Activated naive CD4-positive, alpha-beta T cell treated with anti-CD3 and anti-CD28 coated beads, Interleukin-2, amount 50 U/mL, for 24 hours (primary cell): ENCODE measurements around the gene AHCYL2.
A peak's percentile ranks its signal among the peaks of the same experiment; 100 is the strongest.

ENCODE experiments used
- H3K27ac Mint-ChIP-seq: one replicate; pipeline ENCODE4 v1.8.0; 2021; ENCODE audit warnings: mild to moderate bottlenecking, mixed read lengths
- H3K27me3 Mint-ChIP-seq: one replicate; pipeline ENCODE4 v1.8.0; 2021; ENCODE audit warnings: mixed read lengths
- H3K36me3 Mint-ChIP-seq: one replicate; pipeline ENCODE4 v1.8.0; 2021; ENCODE audit warnings: mixed read lengths
- H3K4me1 Mint-ChIP-seq: one replicate; pipeline ENCODE4 v1.8.0; 2021; ENCODE audit warnings: mixed read lengths
- H3K4me3 Mint-ChIP-seq: one replicate; pipeline ENCODE4 v1.8.0; 2021; ENCODE audit warnings: mild to moderate bottlenecking, mixed read lengths
- H3K9me3 Mint-ChIP-seq: one replicate; pipeline ENCODE4 v1.8.0; 2021; ENCODE audit warnings: mixed read lengths

The AHCYL2 gene

DNA sequence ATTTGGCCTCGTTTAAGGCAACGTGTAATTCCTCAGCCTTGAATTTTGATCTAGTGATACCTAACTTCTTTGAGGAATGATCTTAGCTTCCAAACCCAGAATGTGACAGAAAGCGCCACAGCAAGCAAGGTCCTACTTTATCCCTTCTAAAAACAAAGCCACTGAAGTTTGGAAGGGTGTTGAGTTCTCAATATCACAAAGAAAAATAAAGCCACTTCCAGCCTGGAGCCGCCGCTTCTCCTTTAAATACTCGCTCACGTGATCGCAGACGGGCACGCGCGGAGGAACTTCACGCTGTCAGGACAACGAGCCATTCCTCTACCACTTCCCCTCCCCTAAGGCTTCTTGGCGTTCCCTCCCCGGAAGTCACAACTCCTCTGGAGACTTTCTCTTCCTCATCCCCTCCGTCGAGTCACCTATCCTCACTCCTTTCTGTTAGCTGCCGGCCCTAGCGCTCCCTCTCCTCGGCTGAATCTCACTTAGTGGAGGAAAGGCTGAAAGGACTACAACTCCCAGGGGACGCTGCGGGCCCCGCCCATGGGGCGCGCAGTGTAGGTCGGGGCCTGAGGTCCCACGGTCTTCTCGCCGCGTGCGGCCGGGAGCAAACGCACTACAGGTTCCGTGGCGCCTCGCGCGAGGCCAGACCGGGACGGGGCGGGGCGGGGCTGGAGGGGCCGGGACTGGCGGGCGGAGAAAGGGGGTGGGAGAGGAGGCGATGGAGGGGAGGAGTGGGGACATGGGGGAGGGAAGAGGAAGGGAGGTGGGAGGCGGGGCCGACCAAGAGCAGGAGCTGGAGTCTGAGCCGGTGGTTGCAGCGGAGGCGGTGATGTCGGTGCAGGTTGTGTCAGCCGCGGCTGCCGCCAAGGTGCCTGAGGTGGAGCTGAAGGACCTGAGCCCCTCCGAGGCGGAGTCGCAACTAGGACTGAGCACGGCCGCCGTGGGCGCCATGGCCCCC is at the start of gene AHCYL2:
Gene AHCYL2, plus strand, starts transcription at position 780 of the 955 bp plus-strand sequence.
- no peaks in the 10 kb centered on the region for H3K36me3 Mint-ChIP-seq

DNA sequence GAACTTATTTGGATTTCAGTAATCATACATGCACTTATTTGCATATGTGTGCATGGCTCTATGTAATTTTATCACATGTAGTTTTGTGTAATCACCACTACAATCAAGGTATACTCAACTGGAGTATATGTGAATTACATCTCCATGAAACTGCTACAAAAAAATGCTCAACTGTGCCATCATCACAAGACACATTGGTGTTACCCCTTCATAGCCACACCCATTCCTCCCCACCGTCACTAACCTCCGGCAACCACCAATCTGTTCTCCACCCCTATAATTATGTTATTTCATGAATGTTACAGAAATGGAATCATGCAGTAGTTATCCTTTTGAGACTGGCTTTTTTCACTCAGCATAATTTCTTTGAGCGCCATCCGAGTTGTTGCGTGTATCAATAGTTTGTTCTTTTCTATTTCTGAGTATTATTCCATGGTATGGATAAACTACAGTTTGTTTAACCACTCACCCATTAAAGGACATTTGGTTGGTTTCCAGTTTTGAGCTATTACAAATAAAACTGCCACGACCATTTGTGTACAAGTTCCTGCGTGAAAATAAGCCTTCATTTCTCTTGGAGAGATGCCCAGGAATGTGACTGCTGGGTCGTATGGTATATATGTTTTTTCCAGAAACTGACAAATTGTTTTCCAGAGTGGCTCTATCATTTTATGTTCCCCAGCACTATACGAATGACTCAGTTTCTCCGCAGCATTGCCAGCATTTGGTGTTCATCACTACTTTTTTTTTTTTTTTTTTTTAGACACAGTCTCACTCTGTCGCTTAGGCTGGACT is 47.7 kb upstream of the AHCYL2 start:
- no peak overlapping the region for H3K27ac Mint-ChIP-seq
- no peak overlapping the region for H3K4me3 Mint-ChIP-seq
- no peaks in the 10 kb centered on the region for H3K9me3 Mint-ChIP-seq
- no peaks in the 10 kb centered on the region for H3K4me1 Mint-ChIP-seq
- peaks cover 4% of the 10 kb centered on the region for H3K27me3 Mint-ChIP-seq
- no peaks in the 10 kb centered on the region for H3K36me3 Mint-ChIP-seq

More for the DNA sequence above, at the start of gene AHCYL2:
- H3K4me3 Mint-ChIP-seq = peak within 1 kb of the TSS; percentile 97
- peaks cover 49% of the 10 kb centered on the region for H3K4me1 Mint-ChIP-seq
- H3K27ac Mint-ChIP-seq = peak within 1 kb of the TSS; percentile 94
- no peaks in the 10 kb centered on the region for H3K27me3 Mint-ChIP-seq
- H3K9me3 Mint-ChIP-seq = no peaks in the 10 kb centered on the region

GRCh38 chr7:129184981-129185670 is 39.7 kb upstream of the AHCYL2 start:
- H3K9me3 Mint-ChIP-seq = no peaks in the 10 kb centered on the region
- H3K4me1 Mint-ChIP-seq = peaks cover 11% of the 10 kb centered on the region
- H3K27me3 Mint-ChIP-seq = peaks cover 18% of the 10 kb centered on the region
- H3K36me3 Mint-ChIP-seq = no peaks in the 10 kb centered on the region
- no peak overlapping the region for H3K4me3 Mint-ChIP-seq
- H3K27ac Mint-ChIP-seq = no peak overlapping the region

DNA sequence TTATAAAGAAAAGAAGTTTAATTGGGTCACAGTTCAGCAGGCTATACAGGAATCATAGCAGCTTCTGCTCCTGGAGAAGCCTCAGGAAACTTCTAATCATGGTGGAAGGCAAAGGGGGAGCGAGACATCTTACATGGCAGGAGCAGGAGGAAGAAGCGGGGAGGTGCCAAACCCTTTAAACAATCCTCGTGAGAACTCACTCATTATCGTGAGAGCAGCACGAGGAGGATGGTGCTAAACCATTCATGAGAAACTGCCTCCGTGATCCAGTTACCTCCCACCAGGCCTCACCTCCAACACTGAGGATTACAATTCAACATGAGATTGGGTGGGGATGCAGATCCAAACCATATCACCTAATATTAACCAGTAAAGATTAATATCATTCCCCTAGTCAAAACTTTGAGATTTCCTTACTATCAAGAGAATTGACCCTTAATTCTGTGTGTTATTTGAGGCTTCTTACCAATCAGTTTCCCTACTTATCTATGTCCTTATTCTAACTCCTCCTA is 38.0 kb upstream of the AHCYL2 start:
- no peak overlapping the region for H3K27ac Mint-ChIP-seq
- no peaks in the 10 kb centered on the region for H3K36me3 Mint-ChIP-seq
- H3K9me3 Mint-ChIP-seq = no peaks in the 10 kb centered on the region
- peaks cover 29% of the 10 kb centered on the region for H3K27me3 Mint-ChIP-seq
- H3K4me3 Mint-ChIP-seq = no peak overlapping the region
- H3K4me1 Mint-ChIP-seq = peaks cover 11% of the 10 kb centered on the region

DNA sequence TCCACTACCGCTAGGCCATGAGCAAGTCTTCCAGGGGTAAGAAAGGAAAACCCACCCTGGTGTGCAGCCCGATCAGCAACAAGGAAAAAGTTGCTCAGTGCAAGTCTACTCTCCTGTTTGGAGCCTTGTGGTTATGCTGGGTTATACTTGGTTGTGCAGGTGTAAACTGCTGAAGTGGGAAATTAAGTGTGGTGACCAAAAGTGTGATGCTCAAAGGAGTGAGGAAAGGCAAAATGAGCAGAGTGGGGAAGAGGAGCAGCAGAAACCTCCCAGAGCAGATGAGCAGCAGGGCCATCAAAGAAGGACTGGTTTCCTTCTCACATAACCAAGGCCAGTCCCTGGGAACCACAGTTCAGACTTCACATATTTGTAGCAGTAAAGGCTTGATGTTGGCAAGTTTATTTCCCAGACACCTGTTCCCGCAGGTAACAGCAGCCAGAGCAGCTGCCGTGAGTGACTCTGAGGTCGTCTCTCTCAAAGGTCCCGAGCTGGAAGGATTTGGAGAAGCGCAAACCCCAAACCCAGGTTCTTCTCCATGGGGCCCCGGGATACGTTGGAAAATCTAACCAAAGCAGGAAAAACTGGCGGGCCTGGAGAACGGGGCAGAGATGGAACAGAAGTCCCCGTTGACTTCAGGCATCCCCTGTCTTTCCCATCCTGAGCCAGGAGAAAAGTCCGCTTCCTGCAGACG is 37.0 kb upstream of the AHCYL2 start:
- H3K4me1 Mint-ChIP-seq = peaks cover 11% of the 10 kb centered on the region
- H3K27me3 Mint-ChIP-seq = peaks cover 39% of the 10 kb centered on the region
- H3K4me3 Mint-ChIP-seq = peak overlapping the region; percentile 66
- no peak overlapping the region for H3K27ac Mint-ChIP-seq
- no peaks in the 10 kb centered on the region for H3K36me3 Mint-ChIP-seq
- H3K9me3 Mint-ChIP-seq = no peaks in the 10 kb centered on the region

DNA sequence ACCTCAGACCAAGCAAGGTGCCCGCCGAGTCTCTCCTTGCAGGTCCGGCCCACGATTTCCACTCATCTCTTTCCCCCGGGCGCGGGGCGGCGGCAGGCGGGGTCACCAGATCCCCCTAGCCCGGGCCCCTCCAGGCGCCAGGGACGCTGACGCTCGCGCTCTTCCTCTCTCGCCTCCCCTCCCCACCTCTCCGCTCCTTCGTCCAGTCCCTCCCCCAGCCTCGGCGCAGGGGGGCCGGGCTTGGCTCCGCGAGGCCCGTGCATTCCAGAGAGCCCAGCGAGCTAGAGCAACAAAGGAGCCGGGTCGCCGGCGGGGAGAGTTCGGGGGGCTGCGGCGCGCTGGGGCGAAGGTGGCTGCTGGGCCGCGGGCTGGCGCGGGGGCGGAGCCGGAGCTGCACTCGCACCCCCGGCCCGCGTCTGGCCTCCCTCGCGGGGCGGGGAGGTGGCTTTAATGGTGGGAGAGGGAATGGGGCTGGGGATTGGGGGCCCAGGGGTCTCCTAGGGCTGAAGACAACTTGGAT is 36.4 kb upstream of the AHCYL2 start, which contains the start of gene SMO:
Gene SMO, plus strand, starts transcription at position 262 of the 520 bp plus-strand sequence. CDS start 519 bp downstream, outside the sequence.
- Mint-ChIP-seq H3K9me3 (no peaks in the 10 kb centered on the region), H3K4me3 (peak within 1 kb of the TSS; percentile 74), H3K4me1 (peaks cover 11% of the 10 kb centered on the region), H3K27me3 (peaks cover 42% of the 10 kb centered on the region), H3K36me3 (no peaks in the 10 kb centered on the region), H3K27ac (no peak within 1 kb of the TSS)

- peaks cover 42% of the 10 kb centered on the region for H3K27me3 Mint-ChIP-seq
- no peaks in the 10 kb centered on the region for H3K9me3 Mint-ChIP-seq
- H3K36me3 Mint-ChIP-seq = no peaks in the 10 kb centered on the region
- H3K4me1 Mint-ChIP-seq = peaks cover 11% of the 10 kb centered on the region
- no peak overlapping the region for H3K27ac Mint-ChIP-seq
- peak overlapping the region; percentile 74 for H3K4me3 Mint-ChIP-seq
Observed at GRCh38 chr7:129188892-129189660, 35.8 kb upstream of the AHCYL2 start.

GRCh38 chr7:129189661-129190310 is 35.0 kb upstream of the AHCYL2 start:
- H3K27me3 Mint-ChIP-seq = peaks cover 42% of the 10 kb centered on the region
- peak overlapping the region; percentile 43 for H3K27ac Mint-ChIP-seq
- no peaks in the 10 kb centered on the region for H3K9me3 Mint-ChIP-seq
- peak overlapping the region; percentile 74 for H3K4me3 Mint-ChIP-seq
- H3K36me3 Mint-ChIP-seq = no peaks in the 10 kb centered on the region
- peaks cover 11% of the 10 kb centered on the region for H3K4me1 Mint-ChIP-seq

- no peaks in the 10 kb centered on the region for H3K36me3 Mint-ChIP-seq
- H3K9me3 Mint-ChIP-seq = no peaks in the 10 kb centered on the region
- peaks cover 11% of the 10 kb centered on the region for H3K4me1 Mint-ChIP-seq
- H3K27me3 Mint-ChIP-seq = peaks cover 39% of the 10 kb centered on the region
- H3K4me3 Mint-ChIP-seq = no peak overlapping the region
- no peak overlapping the region for H3K27ac Mint-ChIP-seq
Observed at GRCh38 chr7:129191272-129191671, 33.6 kb upstream of the AHCYL2 start.

GRCh38 chr7:129193892-129194291 is 30.9 kb upstream of the AHCYL2 start:
- Mint-ChIP-seq H3K27ac (no peak overlapping the region), H3K27me3 (peaks cover 36% of the 10 kb centered on the region), H3K4me3 (no peak overlapping the region), H3K4me1 (peaks cover 6% of the 10 kb centered on the region), H3K9me3 (no peaks in the 10 kb centered on the region), H3K36me3 (no peaks in the 10 kb centered on the region)

DNA sequence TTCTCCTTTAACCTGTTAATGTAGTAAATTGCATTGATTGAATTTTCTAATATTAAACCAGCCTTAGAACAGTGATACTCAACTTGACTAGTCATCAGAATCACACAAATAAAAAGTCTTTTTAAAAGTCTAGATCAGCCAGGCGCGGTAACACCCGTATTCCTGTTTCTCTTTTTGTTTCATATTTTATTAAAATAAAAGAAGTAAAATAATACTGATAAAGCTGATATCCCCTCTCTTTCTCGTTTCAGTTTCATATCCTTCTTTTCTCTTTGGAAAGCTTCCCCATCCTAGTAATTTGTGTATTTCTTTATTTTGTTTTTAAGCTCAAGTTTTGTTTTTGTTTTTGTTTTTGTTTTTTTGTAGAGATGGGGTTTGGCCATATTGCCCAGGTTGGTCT is 27.1 kb upstream of the AHCYL2 start:
- Mint-ChIP-seq H3K27me3 (peaks cover 5% of the 10 kb centered on the region), H3K9me3 (no peaks in the 10 kb centered on the region), H3K4me3 (no peak overlapping the region)

GRCh38 chr7:129199406-129199805 is 25.4 kb upstream of the AHCYL2 start:
- Mint-ChIP-seq H3K4me1 (no peaks in the 10 kb centered on the region), H3K27me3 (peaks cover 1% of the 10 kb centered on the region), H3K9me3 (no peaks in the 10 kb centered on the region)

More for the DNA sequence above, 27.1 kb upstream of the AHCYL2 start:
- no peak overlapping the region for H3K27ac Mint-ChIP-seq
- no peaks in the 10 kb centered on the region for H3K36me3 Mint-ChIP-seq
- no peaks in the 10 kb centered on the region for H3K4me1 Mint-ChIP-seq

GRCh38 chr7:129202058-129202777 is 22.6 kb upstream of the AHCYL2 start:
- Mint-ChIP-seq H3K4me1 (no peaks in the 10 kb centered on the region), H3K4me3 (no peak overlapping the region), H3K9me3 (no peaks in the 10 kb centered on the region), H3K27me3 (peaks cover 1% of the 10 kb centered on the region), H3K27ac (no peak overlapping the region), H3K36me3 (no peaks in the 10 kb centered on the region)

More at GRCh38 chr7:129199406-129199805, 25.4 kb upstream of the AHCYL2 start:
- no peaks in the 10 kb centered on the region for H3K36me3 Mint-ChIP-seq
- H3K27ac Mint-ChIP-seq = no peak overlapping the region
- H3K4me3 Mint-ChIP-seq = no peak overlapping the region
